ENCODE results near the gene OSBPL6. TPM values are rescaled to one million over a fixed set of nuclear protein-coding genes. Genes with fewer than 3 reads are reported as not detected.
A peak's percentile ranks its signal among the peaks of the same experiment; 100 is the strongest.
"Not testable (repeated sequence)": the region's sequence is repeated elsewhere in the genome, so short reads cannot be mapped to it uniquely, and the experiment has no call there.

OSBPL6 gene
- polyA plus RNA-seq, 4 donors = 5.3 to 6.3 (median 5.7) TPM

DNA sequence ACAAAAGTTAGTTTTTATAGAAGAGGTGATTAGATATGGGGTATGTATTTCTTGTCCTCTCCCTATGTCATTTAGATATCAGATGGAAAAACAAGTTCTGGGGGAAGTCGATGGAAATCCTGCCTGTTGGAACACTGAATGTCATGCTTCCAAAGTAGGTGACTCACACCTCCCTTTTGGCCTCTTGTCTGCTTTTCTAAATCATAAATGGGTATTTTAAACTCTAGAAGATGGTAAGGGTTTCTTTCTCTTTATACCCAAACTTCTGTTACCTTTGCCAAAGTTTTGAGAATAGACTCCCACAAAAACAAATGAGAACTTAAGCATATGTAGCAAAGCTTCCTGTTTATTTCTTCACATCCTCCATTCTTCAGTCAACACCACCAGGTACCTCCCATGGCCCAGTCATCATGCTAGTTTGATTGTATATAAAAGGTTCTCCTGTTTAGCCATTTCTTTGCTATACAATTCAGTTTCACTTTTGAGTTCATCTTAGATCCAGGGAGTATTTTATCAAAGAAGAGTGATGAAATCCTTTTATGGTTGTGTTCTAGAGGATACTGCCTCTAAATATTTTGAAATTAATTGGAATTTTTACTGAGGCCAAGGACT lies 192.8 kb downstream of the OSBPL6 start:
- no peak for DNase-seq (ENCODE audit: low read depth in 4 of 4, low spot score in 3 of 4)

DNA sequence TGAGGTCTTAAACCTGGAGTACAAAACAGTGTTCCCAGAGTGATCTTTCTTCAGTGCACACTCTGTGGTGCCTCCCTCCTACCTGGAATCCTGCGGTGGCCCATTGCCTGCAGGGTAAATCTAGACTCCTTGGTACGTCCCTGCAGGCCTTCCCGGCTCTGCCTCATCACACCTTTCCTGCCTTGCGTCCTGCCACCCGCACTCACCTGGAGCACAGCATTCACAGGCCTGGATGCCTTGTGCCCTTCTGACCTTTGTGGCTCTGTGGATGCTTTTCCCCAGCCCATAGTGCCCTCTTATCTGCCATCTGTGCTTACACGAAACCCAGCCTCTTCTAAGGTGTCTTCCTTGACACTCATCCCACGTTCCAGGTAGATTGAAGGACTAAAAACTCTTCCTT lies 194.0 kb downstream of the OSBPL6 start:
- no peak for DNase-seq (ENCODE audit: low read depth in 4 of 4, low spot score in 3 of 4)

DNA sequence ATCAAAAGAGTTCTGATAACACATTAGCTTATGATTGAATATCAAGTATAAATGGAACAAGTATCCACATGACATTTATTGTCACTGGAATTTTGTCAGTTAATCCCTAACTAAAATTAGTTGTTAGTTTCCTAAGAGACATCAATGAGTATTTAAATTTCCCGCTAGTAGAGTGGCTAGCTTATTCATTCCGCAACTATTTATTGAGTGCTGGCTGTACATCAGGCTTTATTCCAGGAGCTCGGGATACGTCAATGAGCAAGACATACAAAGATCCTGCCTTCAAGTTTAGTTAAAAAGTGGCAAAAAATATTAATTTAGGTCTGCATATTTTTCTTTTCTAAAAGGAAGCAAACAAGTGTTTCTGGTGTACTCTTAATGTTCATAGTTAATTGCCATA lies 197.4 kb downstream of the OSBPL6 start:
- DNase-seq (ENCODE audit: low read depth in 4 of 4, low spot score in 3 of 4) = no peak

DNA sequence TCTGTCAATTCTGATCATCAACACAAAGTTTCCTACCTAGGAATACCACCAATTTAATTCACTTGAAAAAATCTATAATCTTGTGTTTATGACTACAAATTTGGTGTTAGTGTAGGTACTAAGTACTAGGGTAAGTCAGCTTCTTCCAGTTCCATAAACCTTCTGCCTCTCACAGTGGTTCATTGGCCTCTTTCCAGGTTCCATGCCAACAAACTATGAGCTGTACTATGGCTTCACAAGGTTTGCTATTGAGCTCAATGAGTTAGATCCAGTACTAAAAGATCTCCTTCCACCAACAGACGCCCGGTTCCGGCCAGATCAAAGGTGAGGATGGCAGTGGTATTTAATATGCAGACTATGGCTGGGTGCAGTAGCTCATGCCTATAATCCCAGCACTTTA lies 197.9 kb downstream of the OSBPL6 start:
- no peak for DNase-seq (ENCODE audit: low read depth in 4 of 4, low spot score in 3 of 4)

DNA sequence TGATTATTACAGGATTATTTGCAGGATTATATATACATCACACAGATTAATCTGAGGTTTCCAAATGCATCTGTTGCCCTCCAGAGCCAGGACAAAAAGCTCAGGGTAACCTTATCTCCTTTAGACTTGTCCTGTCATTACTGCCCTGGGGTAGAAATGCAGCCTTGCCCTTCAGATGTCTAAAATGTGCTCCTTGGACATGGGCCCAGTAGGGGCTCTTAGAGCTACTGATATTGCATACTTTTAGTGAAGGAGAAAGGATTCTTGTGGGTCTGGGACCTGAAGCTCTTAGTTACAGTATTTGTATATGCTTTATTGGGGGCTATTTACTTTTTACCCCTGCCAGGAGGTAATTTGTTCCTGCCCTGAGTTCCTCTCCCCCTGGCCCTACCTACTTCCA lies 200.5 kb downstream of the OSBPL6 start:
- no peak for DNase-seq (ENCODE audit: low read depth in 4 of 4, low spot score in 3 of 4)

DNA sequence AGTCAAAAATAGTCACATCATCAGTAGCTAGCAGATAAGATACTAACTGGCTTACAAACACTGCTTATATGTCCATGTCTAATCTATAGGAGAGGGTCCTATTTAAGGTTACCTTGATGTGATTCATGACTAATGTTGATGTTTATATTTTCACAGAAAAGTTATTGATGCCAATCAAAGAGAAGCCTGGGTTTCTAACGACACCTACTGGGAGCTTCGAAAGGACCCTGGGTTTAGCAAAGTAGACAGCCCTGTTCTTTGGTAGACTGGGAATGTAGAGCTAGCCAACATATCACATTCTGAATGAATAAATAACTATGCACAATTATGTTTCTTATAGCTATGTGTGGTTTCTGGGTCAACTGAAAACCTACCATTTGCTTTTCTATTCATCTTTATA lies 201.0 kb downstream of the OSBPL6 start:
- no peak for DNase-seq (ENCODE audit: low read depth in 4 of 4, low spot score in 3 of 4)

DNA sequence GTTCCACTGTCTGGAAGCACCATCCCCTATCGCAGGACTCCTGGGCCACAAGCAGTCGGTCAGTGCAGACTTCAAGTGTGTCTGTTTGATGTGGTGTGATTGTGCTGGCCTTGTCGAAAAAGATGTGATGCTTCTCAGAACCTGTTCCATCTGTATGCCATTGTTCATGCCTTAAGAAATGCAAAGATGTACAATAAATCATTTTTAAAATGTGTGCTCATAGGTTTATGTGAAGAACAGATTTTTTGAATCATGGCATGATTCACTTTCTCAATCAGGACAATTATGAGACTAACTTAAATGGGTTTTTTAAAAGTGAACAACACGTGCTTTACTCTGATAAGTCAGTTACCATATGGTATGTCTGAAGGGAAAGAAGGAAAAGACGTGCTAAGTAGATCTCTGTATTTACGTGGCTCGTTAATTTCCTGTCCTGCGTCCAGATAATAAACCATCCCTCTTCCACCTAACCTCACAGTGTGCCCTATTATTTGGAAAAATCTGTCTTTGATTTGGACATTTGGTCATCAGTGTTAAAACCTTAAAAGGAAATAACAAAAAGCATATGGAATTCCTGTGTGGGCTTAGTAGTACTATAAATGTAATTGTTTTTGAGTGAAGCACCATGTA lies 201.7 kb downstream of the OSBPL6 start:
- no peak for DNase-seq (ENCODE audit: low read depth in 4 of 4, low spot score in 3 of 4)

DNA sequence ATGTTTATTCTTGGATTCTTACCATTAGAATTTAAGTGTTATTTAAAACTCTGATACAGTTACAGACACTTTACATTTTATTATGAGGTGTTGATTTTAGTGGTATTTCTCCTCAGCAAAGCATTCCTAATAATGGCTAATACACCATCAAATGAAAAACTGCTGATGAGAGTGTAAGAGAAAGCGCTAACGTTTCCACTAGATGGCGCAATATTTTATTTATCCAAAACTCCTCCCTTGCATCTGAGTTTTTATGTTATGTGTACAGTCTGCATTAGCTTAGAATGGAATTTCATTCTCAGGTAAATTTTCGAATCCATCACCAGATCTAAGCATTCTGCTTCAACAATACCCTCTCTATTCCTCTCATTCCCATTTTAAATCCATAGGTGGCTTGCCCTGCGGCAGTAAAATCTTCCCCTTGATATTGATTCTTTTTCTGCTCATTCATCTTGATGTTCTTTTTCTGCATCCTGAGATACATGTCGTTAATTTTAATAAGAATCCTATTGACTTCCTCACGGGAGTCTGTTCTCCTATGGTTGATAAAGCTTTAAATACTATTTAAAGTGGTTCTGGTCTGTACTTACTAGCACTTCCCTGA lies 202.8 kb downstream of the OSBPL6 start:
- DNase-seq (ENCODE audit: low read depth in 4 of 4, low spot score in 3 of 4) = peak in 1 of 4 donors; percentile 32

DNA sequence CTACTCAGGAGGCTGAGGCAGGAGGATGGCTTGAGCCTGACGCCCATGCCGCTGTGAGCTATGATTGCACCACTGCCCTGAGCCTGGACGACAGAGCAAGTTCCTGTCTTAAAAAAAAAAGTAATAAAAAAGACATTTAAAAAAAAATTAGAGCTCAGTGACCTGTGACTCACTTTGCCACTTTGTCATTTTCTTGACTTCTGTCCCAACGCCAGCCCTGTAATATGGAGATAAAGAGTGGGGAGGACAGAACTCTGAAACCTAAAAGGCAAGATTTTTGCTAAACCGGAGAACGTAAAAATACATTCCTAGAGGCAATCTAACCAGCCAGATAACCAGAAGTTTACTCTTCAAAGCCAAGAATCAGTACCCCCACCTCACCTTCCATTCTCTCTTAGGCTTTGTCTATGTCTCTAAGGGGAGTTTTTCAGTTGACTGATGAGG lies 207.7 kb downstream of the OSBPL6 start:
- DNase-seq (ENCODE audit: low read depth in 4 of 4, low spot score in 3 of 4) = no peak

DNA sequence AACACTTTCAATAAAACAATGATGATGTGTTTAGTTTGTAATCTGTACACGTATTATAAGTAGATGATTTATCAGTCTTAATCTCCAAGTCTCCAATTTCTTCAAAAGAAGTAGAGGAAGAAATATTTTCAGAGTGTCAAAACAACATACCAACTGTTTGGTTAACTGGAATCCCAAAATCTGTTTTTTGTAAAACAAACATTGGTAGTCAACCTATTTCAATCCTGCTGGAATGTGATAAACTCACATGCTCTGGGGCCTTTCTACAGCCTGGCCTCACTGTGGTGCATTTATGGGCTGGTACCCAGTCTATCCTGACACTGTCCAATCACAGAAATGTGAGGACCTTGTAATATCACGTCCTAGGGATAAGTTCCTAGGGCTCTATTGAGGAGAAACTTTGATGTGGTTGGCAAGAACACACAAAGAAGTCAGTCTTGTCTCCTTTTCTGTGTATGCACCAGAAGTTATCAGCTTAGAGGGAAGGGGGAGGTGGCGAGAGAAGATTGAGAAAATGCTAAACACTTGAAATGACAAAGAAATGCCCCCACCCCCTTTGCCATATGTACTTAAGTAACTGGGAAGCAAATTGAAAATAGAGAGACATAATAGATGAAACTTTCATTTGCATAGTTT lies 209.5 kb downstream of the OSBPL6 start:
- DNase-seq (ENCODE audit: low read depth in 4 of 4, low spot score in 3 of 4) = no peak

DNA sequence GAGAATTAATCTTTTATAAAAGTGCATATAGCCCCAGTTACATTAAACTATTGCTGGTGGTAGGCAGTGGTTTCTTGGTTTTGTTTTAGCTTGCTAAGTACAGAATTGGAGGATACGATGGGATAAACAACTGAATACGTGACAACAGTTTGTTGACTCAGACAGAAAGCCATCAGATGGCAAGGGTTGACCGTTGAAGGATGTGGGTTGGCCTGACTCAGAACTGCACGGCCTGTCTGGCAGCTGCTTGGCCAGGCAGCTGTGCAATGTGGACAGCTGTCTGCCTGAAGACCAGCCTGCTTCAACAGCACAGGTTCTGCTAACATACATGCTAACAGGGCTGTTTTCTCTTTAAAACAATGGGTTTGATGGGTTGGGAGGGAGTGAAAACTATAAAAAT lies 210.1 kb downstream of the OSBPL6 start:
- DNase-seq (ENCODE audit: low read depth in 4 of 4, low spot score in 3 of 4) = no peak

DNA sequence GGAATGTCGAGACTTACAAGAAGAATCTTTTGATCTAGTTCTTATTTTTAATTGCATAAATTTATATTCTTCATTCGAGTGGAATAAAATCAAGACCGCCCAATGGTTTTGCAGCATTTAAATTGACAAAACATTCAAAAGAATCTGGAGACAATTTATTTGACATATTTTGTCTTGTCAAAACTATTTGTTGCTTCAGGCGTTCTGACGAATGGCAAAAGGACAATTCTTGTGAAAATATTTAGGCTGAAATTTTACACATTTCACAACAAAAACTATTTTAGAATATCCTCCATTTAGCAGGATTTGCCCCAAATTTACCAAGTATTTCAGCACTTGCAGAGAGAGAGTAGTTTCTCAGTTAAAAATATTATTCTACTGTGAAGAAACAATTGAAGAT lies 214.9 kb downstream of the OSBPL6 start:
- no peak for DNase-seq (ENCODE audit: low read depth in 4 of 4, low spot score in 3 of 4)

DNA sequence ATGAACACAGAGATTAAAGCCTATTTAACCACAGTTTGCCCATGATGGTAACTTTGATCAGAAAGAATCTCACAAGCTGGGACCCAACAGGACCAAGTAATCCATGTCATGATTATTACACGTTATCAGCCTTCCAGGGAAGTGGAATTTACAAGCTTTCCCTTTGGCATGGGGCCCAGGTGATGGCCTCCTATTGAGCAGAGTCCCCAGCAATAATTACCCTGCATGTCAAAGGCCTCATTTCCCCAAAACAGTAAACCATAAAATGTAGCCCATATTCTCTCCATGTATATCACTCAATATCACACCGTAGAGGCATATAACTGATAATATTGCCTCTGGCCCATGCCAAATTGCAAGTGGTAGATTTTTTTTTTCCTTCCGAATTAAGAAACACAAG lies 217.7 kb downstream of the OSBPL6 start:
- no peak for DNase-seq (ENCODE audit: low read depth in 4 of 4, low spot score in 3 of 4)

DNA sequence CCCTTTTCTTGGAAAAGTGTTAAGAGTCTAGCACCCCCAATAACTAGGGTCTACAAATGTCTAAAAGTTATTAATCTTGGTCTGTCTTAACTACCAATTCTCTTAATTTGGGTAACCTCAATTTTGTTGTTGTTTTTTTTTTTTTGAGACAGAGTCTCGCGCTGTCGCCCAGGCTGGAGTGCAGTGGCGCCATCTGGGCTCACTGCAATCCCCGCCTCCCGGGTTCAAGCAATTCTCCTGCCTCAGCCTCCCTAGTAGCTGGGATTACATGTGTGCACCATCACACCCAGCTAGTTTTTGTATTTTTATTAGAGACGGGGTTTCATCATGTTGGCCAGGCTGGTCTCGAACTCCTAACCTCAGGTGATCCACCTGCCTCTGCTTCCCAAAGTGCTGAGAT lies 218.1 kb downstream of the OSBPL6 start:
- DNase-seq (ENCODE audit: low read depth in 4 of 4, low spot score in 3 of 4) = not testable (repeated sequence)

DNA sequence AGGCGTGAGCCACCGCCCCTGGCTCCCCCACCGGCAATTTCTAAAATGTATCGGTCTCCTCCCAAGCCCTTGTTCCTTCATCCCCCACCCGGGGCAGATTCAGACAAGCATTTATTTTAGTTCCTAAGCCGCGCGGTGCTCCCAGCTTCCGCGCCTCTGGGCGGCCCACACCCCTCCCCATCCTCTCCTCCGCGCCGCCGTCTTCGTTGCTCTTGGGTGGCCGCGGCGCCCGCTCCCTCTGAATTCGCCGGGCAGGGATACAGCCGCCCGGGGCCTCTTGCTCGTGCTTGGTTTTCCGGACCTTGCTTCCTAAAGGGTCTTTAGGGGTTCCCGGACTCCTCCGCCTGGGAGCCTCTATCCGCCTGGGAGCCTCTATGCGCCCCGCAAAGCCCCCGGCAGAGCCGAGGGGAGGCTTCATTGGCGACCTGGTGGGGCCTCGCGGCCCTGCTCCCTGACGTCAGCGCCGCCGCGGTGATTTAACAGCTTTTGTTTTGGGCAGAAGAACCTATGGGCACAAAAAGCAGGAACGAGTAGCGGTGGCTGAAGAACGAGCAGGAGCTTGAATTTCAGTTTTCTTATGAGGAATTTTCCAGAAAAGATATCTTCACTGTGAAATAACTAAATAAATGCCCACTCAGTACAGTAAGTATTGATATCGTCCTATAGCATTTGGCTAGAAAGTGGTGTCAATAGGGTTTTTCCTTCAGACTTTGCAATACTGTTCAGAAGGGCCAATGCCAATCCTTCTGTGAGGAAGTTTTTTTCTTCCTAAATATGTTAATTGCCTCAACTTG lies 219.4 kb downstream of the OSBPL6 start:
- peak in 3 of 4 donors; percentile 55 to 65 (median 63) for DNase-seq (ENCODE audit: low read depth in 4 of 4, low spot score in 3 of 4)

DNA sequence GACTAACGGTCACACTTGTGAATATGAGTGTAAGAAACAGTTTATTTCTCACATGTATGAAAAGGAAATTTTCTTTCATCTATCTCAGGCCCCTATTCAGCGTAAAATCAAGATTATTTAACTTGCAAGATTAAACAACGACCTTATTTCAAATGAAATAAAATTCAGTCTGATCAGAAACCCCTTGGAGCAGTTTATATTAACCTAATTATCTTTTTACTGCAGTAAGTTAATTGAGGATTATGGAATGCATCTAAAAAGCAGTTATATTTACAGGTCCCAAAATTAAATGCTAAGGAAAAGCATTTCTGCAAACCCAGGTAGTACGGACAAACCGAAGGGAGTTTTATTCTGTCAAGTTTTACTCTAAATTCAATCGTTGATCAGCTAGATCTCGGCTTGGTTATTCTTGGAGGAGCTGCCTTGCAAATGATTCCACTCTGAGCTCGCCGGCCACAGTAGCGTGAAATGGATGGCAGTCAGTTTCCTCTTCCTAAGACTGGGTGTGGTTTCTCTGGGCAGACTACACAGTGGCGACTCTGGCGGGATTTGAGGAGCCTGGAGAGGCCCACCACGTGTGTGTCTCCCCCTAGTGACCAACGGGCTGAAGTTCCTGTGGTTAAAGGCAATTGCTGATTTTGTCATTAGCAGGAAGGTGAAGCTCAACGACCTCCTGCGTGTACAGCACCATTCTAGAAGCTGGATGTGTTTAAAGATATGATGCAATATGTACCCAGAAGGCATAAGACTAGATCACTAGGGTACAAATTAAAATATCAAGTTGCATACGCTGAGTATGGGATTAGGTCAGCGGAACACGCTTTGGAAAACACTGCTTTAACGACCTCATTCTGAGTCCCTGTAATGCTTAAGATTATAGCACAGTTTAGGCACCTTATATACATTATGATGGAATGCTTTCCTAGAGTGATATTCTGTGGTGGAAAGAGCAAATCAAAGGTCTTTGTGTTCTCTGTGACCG lies 220.2 kb downstream of the OSBPL6 start:
- DNase-seq (ENCODE audit: low read depth in 4 of 4, low spot score in 3 of 4) = peak; percentile 81 to 88 (median 86)

DNA sequence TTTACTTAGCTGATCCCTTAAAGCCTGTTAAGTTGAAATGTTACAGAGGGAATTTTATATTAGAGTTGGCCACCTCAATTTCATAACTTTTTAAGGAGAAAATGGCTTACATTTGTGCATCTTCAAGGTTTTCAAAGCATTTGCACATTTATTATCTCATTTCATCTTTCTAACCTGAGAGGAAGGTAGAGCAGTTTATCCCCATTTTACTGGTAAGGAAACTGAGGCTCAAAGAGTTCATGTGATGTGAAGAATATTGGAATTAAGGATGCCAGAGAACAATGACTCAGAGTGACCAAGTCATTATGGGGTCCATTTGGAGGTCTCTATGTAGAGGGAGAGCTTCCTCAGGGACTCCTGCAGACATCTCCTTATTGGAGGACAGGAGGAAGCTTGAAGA lies 221.7 kb downstream of the OSBPL6 start:
- DNase-seq (ENCODE audit: low read depth in 4 of 4, low spot score in 3 of 4) = no peak

DNA sequence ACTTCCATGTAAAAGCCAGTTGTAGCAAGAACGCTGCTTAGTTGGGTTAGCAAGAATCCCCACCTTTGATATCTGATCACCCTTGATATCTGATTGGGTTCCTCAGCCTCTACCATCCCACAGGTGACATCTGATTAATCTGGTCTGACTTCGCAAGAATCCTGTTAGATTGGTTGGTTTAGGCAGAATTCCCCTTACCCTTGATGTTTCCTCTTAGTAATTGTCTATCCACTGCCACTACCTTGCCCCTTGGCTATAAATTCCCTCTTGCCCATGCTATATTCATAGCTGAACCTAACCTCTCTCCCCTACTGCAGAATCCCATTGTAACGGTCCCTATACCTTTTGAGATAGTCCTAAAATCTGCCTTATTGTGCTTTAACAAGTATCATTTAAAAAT lies 223.6 kb downstream of the OSBPL6 start:
- DNase-seq (ENCODE audit: low read depth in 4 of 4, low spot score in 3 of 4) = no peak

DNA sequence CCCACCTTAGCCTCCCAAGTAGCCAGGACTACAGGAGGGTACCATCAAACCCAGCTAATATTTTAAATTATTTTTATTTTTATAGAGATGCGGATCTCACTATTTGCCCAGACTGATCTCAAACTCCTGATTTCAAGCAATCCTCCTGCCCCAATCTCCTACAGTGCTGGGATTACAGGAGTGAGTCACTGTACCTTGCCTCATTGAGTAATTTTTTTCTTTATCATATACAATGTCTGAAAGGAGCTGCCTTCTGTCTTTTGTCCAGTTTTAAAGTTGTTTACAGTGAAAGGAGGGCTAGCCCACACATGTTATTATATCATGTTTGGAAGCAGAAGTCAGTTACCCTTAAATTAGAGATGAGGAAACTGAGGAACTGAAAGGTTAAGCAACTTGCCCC lies 224.1 kb downstream of the OSBPL6 start:
- no peak for DNase-seq (ENCODE audit: low read depth in 4 of 4, low spot score in 3 of 4)

DNA sequence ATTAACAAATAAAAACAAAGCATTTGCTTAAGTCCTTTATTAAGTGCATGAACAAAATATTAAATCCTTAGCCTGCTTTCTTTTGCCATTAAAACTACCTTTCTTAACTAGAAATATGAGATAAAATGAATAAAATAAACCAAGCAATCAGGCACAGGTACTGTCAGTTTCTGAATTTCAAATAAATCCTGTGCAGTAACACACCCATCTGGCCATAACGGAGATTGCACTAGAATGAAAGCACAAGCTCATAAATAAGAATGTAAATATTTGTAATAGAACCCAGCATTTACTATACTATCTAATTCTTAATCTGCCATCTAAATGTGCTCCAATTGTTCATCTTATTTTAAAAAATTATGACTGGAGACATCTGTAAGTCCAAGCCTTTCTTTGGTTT lies 224.8 kb downstream of the OSBPL6 start:
- no peak for DNase-seq (ENCODE audit: low read depth in 4 of 4, low spot score in 3 of 4)
